ENCODE measurements around the gene ARHGAP23. TPM values are rescaled to one million over a fixed set of nuclear protein-coding genes. Genes with fewer than 3 reads are reported as not detected.
"Not testable (repeated sequence)": the region's sequence is repeated elsewhere in the genome, so short reads cannot be mapped to it uniquely, and the experiment has no call there.

ARHGAP23 gene
- total and polyA plus RNA-seq, 8 donors, result 27.7 to 51.0 (median 39.7) TPM

- H3K4me3 ChIP-seq; H3K27ac ChIP-seq; H3K4me1 ChIP-seq; intact Hi-C loops (cut with DNase I); H3K9me3 ChIP-seq; H3K27me3 ChIP-seq: not testable (repeated sequence)
- DNase-seq (peak in 3 of 4 donors; percentile 67 to 83 (median 68)), ATAC-seq (peak; percentile 98)
- TF ChIP-seq, protein P1, sequence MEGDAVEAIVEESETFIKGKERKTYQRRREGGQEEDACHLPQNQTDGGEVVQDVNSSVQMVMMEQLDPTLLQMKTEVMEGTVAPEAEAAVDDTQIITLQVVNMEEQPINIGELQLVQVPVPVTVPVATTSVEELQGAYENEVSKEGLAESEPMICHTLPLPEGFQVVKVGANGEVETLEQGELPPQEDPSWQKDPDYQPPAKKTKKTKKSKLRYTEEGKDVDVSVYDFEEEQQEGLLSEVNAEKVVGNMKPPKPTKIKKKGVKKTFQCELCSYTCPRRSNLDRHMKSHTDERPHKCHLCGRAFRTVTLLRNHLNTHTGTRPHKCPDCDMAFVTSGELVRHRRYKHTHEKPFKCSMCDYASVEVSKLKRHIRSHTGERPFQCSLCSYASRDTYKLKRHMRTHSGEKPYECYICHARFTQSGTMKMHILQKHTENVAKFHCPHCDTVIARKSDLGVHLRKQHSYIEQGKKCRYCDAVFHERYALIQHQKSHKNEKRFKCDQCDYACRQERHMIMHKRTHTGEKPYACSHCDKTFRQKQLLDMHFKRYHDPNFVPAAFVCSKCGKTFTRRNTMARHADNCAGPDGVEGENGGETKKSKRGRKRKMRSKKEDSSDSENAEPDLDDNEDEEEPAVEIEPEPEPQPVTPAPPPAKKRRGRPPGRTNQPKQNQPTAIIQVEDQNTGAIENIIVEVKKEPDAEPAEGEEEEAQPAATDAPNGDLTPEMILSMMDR (IDR thresholded peaks at IDR 0.05), result peak; percentile 71 to 73
- H3K36me3 ChIP-seq, result peaks cover 0 to 51% of the 10 kb centered on the region in 2 donors
These were observed 56.2 kb downstream of the ARHGAP23 start for GRCh38 chr17:38484242-38485145.

- intact Hi-C loops (cut with DNase I), result no loop called here
- Histone ChIP-seq H3K9me3 (no peaks in the 10 kb centered on the region), H3K27me3 (no peaks in the 10 kb centered on the region), H3K4me1 (no peaks in the 10 kb centered on the region), H3K36me3 (peaks cover 0 to 52% of the 10 kb centered on the region in 2 donors), H3K27ac (no peak overlapping the region), H3K4me3 (no peak overlapping the region)
- TF ChIP-seq, protein P1 (IDR thresholded peaks at IDR 0.05), result no peak
- ATAC-seq (no peak), DNase-seq (no peak)
These were observed 56.8 kb downstream of the ARHGAP23 start for GRCh38 chr17:38485146-38485468.

DNA sequence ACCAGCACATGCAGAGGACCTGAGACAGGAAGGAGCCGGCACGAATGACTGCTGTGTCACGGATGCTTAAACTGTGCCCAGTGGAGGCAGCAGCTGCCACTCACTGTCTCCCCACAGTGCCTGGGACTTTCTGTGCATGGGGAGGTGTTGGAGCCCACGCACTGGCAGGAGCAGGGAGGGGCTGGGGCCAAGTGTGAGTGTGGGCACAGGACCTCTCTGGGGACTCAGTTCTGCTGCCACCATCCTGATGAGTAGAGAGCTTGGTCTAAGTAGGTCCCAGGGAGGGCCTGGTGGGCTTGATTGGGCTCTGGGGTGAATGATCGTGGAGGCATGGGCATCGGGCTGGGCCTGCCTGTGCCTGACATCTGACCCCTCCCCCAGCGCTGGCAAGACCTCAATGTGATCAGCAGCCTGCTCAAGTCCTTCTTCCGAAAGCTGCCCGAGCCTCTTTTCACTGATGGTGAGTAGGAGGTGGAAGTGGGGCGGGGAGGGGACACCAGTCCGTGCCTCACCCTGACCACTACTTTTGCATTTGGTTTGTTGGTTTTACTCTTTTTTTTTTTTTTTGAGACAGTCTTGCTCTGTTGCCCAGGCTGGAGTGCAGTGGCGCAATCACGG lies 57.5 kb downstream of the ARHGAP23 start:
- H3K27me3 ChIP-seq; H3K4me1 ChIP-seq; H3K27ac ChIP-seq; intact Hi-C loops (cut with DNase I); ATAC-seq; H3K4me3 ChIP-seq; H3K9me3 ChIP-seq: not testable (repeated sequence)
- DNase-seq, result peak in 1 of 4 donors; percentile 46
- H3K36me3 ChIP-seq, result peaks cover 0 to 57% of the 10 kb centered on the region in 2 donors

DNA sequence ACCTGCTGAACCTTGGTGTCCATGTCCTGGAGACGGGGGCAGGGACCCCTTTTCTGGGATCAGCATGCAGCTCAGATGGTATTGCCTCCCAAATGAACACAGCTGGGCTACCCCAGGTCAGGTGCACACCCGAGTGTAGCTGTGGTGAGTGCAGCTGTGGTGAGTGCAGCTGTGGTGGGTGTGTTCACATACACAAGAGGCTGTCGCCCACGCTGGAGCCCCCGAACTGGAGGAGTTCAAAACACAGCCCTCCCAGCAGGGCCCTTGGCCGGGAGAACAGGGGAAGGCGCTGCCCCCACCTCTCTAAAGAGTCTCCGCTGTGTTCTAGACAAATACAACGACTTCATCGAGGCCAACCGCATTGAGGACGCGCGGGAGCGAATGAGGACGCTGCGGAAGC lies 61.5 kb downstream of the ARHGAP23 start:
- peaks cover 0 to 67% of the 10 kb centered on the region in 2 donors for H3K36me3 ChIP-seq
- ATAC-seq, result not testable (repeated sequence)
- intact Hi-C loops (cut with DNase I), result loop anchor here in 1 of 2 donors (5.0 kb wide), 1 partner anchor 173 kb away; no protein-coding TSS in a partner anchor

DNA sequence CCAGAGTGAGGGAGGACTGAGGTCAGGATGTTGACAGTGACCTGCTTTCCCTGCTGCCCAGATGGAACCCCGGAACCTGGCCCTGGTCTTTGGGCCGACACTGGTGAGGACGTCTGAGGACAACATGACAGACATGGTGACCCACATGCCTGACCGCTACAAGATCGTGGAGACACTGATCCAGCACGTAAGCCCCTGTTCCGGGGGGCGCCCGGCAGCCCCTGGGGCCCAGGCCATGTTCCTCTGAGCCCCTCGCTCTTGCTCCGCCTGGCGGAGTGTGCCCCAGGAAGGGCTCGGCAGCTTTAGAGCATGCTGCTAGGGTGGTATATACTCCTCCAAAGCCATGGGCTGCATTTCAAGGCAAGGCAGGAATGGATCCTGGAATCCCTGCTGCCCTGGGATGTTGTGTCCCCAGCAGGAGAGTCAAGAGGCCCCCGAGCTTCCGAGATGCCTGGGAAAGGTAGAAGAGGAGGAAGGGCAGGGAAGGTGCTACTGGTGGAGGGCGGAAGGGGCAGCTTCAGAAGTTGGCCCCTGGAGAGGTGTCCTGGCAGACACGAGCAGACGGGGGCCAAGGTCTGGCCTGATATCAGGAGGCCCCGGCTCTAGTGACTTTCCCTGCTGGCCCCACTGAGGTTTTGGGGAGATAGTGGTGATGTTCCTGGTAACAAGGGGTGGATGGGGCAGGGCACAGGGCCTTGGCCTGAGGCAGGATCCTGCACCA lies 63.2 kb downstream of the ARHGAP23 start:
- H3K27me3 ChIP-seq, H3K4me1 ChIP-seq, H3K27ac ChIP-seq, DNase-seq, H3K9me3 ChIP-seq, ATAC-seq, H3K4me3 ChIP-seq: not testable (repeated sequence)
- intact Hi-C loops (cut with DNase I), result loop anchor here in 1 of 2 donors (5.0 kb wide), 1 partner anchor 171 kb away; no protein-coding TSS in a partner anchor
- H3K36me3 ChIP-seq, result peaks cover 0 to 74% of the 10 kb centered on the region in 2 donors

More for the DNA sequence above, 61.5 kb downstream of the ARHGAP23 start:
- not testable (repeated sequence) for H3K27ac ChIP-seq, H3K27me3 ChIP-seq, H3K4me3 ChIP-seq, H3K9me3 ChIP-seq, H3K4me1 ChIP-seq, DNase-seq

GRCh38 chr17:38492067-38493040 lies 64.1 kb downstream of the ARHGAP23 start:
- peak; percentile 68 to 95 (median 89) for DNase-seq
- H3K27me3 ChIP-seq, H3K4me3 ChIP-seq, H3K9me3 ChIP-seq, H3K27ac ChIP-seq, H3K4me1 ChIP-seq: not testable (repeated sequence)
- H3K36me3 ChIP-seq, result peaks cover 0 to 75% of the 10 kb centered on the region in 2 donors
- intact Hi-C loops (cut with DNase I), result loop anchor here in 1 of 2 donors (5.0 kb wide), 1 partner anchor 170 kb away; no protein-coding TSS in a partner anchor
- ATAC-seq, result peak; percentile 93
- TF ChIP-seq, protein P1 (IDR thresholded peaks at IDR 0.05), result peak; percentile 61 to 63

DNA sequence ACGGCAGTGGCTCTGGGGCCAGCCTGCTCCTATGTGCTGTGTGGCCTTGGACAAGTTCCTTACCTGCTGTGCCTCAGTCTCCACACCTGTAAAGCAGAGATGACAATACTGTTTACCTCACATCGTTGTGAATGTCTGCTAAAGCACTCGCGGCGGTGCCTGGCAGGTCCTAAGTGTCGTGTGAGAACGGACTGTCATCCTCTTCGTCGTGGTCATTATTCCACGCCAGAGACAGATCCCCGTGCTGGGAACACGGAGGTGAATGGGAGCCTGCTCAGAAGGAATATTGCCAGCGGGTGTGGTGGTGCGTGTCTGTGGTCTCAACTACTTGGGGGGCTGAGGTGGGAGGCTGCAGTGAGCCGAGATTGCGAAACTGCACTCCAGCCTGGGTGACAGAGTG lies 65.9 kb downstream of the ARHGAP23 start:
- intact Hi-C loops (cut with DNase I), result loop anchor here in 1 of 2 donors (5.0 kb wide), 1 partner anchor 168 kb away; no protein-coding TSS in a partner anchor
- DNase-seq, H3K9me3 ChIP-seq, H3K4me3 ChIP-seq, H3K4me1 ChIP-seq, ATAC-seq, H3K27me3 ChIP-seq, H3K27ac ChIP-seq: not testable (repeated sequence)
- H3K36me3 ChIP-seq, result peaks cover 0 to 81% of the 10 kb centered on the region in 2 donors

DNA sequence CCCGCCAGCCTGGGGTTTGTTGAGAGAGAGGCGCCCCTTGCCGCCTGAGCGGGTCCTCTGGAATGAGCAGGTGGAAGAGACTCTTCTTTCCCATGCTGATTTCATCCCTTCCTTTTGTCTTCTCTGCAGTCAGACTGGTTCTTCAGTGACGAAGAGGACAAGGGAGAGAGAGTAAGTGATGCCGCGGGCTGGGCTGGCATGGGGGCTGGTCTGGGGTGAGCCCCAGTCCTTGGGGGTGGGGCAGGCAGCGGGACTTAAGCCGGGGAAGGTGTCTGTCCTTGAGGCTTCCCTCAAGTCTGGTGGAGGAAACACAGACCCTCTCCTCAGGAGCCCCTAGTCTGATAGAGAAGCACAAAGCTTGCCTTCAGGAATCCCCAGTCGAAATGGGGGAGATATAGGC lies 69.4 kb downstream of the ARHGAP23 start:
- H3K9me3 ChIP-seq; H3K27me3 ChIP-seq; intact Hi-C loops (cut with DNase I); H3K27ac ChIP-seq; ATAC-seq; H3K4me1 ChIP-seq; DNase-seq; H3K4me3 ChIP-seq: not testable (repeated sequence)
- peaks cover 0 to 72% of the 10 kb centered on the region in 2 donors for H3K36me3 ChIP-seq
